ENCODE data around the gene SLC41A3. TPM values are rescaled to one million over a fixed set of nuclear protein-coding genes. Genes with fewer than 3 reads are reported as not detected.
A peak's percentile ranks its signal among the peaks of the same experiment; 100 is the strongest.

The SLC41A3 gene
- total and polyA plus RNA-seq, 4 donors: 63.6 to 99.3 (median 85.3) TPM

DNA sequence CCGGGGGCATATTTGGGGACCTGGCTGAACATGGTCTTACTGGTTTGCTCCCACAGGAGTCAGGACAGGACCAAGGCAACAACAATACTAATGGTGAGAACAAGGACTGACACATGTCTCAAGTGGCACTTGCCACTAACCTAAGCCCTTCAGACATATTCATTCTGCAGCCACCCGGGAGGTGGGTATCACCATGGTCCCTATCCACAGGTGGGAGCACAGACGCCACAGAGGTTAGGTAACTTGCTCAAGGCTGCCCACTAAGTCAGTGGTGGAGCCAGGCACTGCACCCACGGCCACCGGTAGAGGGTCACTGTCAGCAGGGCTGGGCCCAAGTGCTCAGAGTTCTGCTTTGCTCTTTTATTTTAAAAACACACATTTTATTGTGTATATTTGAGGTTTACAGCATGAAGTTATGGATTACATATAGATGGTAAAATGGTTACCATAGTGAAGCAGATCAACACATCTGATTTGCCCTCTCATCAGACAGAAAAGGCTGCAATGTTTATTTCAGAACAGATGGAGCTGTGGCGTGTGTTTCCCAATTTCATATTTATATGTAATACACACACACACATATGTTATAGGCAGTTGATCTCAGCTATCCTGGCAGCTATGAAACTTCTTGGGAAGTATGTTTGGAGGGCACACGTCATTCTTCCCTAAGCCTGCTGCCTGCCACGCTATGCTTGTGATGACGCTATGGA is 30.0 kb upstream of the SLC41A3 start:
- Histone ChIP-seq H3K9me3 (ENCODE audit: control insufficient read depth, insufficient read depth, low read length) (no peaks in the 10 kb centered on the region), H3K27me3 (ENCODE audit: control insufficient read depth, insufficient read depth, low read length) (no peaks in the 10 kb centered on the region), H3K27ac (ENCODE audit: low read depth, low read length) (no peak overlapping the region), H3K36me3 (ENCODE audit: control insufficient read depth, insufficient read depth, low read length) (peaks cover 67% of the 10 kb centered on the region), H3K4me3 (ENCODE audit: low read depth, low read length) (no peak overlapping the region), H3K4me1 (ENCODE audit: control insufficient read depth, insufficient read depth, low read length) (no peaks in the 10 kb centered on the region)
- DNase-seq (ENCODE audit: low read depth in 4 of 6, low spot score in 6 of 6): peak in 1 of 6 donors; percentile 85
- 76% methylated on average over 5 of the region's 9 CpGs for WGBS (ENCODE audit: insufficient coverage)

DNA sequence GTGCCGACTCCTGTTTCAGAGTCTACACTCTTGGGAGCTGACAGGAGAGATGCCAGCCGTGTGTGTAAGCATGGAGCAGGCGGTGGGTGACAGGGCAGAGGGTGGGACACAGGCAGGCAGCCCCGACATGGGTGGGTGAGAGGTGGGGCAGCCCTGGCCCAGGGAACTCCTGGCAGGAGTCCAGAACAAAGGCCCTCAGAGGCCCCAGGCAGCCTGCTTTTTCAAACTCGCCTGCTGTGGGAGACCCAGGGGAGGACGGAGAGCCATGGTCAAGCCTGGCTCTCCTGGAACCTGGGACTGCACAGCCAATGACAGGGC is 29.3 kb upstream of the SLC41A3 start:
- H3K4me3 ChIP-seq (ENCODE audit: low read depth, low read length): no peak overlapping the region
- no peak for DNase-seq (ENCODE audit: low read depth in 4 of 6, low spot score in 6 of 6)
- H3K27me3 ChIP-seq (ENCODE audit: control insufficient read depth, insufficient read depth, low read length): no peaks in the 10 kb centered on the region
- H3K9me3 ChIP-seq (ENCODE audit: control insufficient read depth, insufficient read depth, low read length): no peaks in the 10 kb centered on the region
- H3K4me1 ChIP-seq (ENCODE audit: control insufficient read depth, insufficient read depth, low read length): no peaks in the 10 kb centered on the region
- peaks cover 67% of the 10 kb centered on the region for H3K36me3 ChIP-seq (ENCODE audit: control insufficient read depth, insufficient read depth, low read length)
- H3K27ac ChIP-seq (ENCODE audit: low read depth, low read length): no peak overlapping the region
- 83% methylated on average over 6 of the region's 6 CpGs for WGBS (ENCODE audit: insufficient coverage)

DNA sequence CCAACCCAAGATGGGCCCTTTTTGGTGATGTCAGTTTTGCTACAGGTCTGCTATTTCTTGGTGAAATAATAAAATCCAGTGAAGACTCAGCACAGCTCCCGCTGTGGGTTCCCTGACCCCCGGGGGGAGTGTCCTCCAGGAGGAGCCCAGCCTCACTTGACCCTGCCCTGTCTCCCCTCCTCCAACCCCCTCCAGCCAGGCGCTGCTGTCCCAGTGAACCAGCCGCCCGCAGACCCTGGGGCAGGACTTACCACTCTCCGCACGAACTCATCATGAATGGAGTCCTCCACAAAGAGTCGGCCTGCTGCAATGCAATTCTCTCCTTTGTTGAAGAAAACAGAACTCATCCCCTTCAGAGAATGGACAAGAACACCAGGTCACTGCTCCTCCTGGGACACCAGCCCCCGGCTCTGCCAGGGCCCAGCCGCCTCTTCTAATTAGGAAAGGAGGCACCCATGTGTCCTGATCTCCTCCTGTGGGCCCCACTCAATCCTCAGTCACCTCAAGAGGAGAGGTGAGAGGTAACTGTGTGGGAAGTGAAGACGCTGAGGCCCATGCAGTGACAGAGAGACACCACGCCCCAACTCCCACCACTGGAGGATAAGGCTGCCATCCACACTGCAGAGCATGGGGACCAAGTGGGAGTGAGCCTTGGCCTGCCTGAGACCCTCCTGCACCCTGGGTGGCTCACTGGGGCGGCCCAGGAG is 28.8 kb upstream of the SLC41A3 start:
- Histone ChIP-seq H3K9me3 (ENCODE audit: control insufficient read depth, insufficient read depth, low read length) (no peaks in the 10 kb centered on the region), H3K4me3 (ENCODE audit: low read depth, low read length) (no peak overlapping the region), H3K27ac (ENCODE audit: low read depth, low read length) (no peak overlapping the region), H3K36me3 (ENCODE audit: control insufficient read depth, insufficient read depth, low read length) (peaks cover 66% of the 10 kb centered on the region), H3K27me3 (ENCODE audit: control insufficient read depth, insufficient read depth, low read length) (no peaks in the 10 kb centered on the region), H3K4me1 (ENCODE audit: control insufficient read depth, insufficient read depth, low read length) (no peaks in the 10 kb centered on the region)
- 85% methylated on average over 11 of the region's 13 CpGs for WGBS (ENCODE audit: insufficient coverage)
- no peak for DNase-seq (ENCODE audit: low read depth in 4 of 6, low spot score in 6 of 6)

DNA sequence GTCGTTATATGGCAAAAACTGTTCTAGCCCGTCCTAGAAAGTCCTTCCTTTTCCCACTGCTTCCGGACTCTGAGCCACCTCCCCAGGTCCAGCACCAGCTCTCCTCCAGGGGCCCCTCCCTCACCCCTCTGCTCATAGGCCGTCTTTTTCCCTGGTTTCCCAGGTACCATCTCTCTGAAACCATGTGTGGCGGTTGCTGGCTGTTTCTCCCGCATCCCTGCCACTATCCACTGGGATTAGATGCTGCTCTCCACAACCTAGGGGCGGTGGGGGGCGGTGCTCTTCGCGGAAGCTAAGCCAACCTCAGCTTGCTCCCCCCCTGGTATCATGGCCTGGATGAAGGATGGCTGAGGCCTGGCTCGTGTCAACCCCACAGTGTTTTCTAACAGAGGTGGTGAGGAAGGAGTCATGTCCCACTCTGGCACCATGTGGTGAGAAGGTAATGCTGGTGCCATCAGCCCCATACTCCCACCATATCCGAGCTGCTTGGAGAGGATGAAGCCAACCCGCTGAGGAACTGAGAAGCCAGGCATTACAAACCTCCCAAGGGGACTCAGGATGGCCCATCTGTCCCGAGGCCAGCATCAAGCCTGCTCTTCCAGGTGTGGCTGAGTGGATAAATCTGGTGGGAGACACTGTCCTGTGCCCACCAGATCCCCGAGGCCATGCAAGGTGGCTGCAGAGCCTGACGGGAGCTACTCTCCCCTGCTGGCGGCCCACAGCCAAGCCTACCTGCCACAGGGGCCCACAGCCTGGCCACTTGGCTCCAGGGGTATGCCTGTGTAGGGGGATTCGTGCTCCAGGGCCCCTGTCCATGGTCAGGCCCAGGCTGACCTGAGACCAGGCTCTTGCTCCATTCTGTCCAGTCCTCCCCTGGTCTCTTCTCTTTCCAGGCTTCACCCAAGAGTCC is 27.9 kb upstream of the SLC41A3 start:
- DNase-seq (ENCODE audit: low read depth in 4 of 6, low spot score in 6 of 6): no peak
- Histone ChIP-seq H3K36me3 (ENCODE audit: control insufficient read depth, insufficient read depth, low read length) (peaks cover 67% of the 10 kb centered on the region), H3K9me3 (ENCODE audit: control insufficient read depth, insufficient read depth, low read length) (no peaks in the 10 kb centered on the region), H3K27me3 (ENCODE audit: control insufficient read depth, insufficient read depth, low read length) (no peaks in the 10 kb centered on the region), H3K4me3 (ENCODE audit: low read depth, low read length) (no peak overlapping the region), H3K27ac (ENCODE audit: low read depth, low read length) (no peak overlapping the region), H3K4me1 (ENCODE audit: control insufficient read depth, insufficient read depth, low read length) (no peaks in the 10 kb centered on the region)
- WGBS (ENCODE audit: insufficient coverage): 92% methylated on average over 11 of the region's 18 CpGs

DNA sequence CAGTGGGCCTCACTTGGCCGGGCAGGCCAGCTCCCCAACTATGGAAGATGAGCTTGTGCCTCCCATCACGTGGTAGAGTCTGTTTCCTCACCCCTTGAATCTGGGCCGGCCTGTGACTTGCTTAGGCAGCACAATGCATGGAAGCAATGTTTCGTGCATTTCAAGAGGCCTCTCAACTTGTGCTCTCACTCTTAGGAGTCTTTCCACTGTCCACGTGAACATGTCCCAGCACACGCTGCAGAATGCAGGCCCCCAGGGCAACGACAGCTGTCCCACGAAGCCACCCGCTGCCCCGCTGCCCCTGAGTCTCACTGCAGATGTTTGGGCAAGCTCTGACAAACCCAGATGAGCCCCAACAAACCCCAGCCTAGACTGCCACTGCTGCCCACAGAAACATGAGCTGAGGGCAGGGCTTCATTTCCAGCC is 27.2 kb upstream of the SLC41A3 start:
- Histone ChIP-seq H3K36me3 (ENCODE audit: control insufficient read depth, insufficient read depth, low read length) (peaks cover 68% of the 10 kb centered on the region), H3K4me3 (ENCODE audit: low read depth, low read length) (no peak overlapping the region), H3K27me3 (ENCODE audit: control insufficient read depth, insufficient read depth, low read length) (no peaks in the 10 kb centered on the region), H3K27ac (ENCODE audit: low read depth, low read length) (no peak overlapping the region), H3K4me1 (ENCODE audit: control insufficient read depth, insufficient read depth, low read length) (no peaks in the 10 kb centered on the region), H3K9me3 (ENCODE audit: control insufficient read depth, insufficient read depth, low read length) (no peaks in the 10 kb centered on the region)
- WGBS (ENCODE audit: insufficient coverage): 86% methylated on average over 10 of the region's 10 CpGs
- no peak for DNase-seq (ENCODE audit: low read depth in 4 of 6, low spot score in 6 of 6)

DNA sequence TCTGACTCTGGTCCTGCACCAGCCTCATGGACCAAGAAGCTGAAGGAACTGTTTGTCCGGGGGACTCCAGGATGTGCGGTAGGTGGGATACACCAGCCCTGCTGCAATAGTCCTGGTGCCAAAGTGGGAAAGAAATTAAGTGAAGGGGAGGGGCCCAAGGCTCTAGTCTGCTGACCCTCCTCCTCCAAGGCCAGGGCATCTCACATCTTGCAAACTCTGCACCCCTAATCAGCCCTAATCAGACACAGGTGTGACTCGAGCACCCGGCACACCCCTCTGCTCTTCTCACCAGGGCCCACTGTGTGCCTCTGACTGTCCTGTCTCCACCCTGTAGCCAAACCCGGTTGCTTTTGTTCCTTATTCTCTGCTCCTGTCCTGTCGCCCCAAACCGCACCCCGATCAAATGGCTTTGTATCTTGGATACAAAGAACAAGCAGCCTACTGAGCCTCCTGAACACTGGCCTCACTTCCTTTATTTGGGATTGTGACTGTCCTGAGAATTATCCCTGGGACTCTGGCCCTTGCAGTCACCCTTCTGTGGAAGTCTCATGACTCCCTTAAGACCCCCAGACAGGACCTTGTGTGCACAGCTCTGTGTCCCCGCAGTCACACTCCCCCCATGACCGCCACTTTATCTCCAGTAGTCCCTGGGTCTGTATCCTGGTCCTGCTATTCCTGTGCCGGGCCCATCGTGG is 26.7 kb upstream of the SLC41A3 start:
- Histone ChIP-seq H3K9me3 (ENCODE audit: control insufficient read depth, insufficient read depth, low read length) (no peaks in the 10 kb centered on the region), H3K27me3 (ENCODE audit: control insufficient read depth, insufficient read depth, low read length) (no peaks in the 10 kb centered on the region), H3K27ac (ENCODE audit: low read depth, low read length) (no peak overlapping the region), H3K4me1 (ENCODE audit: control insufficient read depth, insufficient read depth, low read length) (no peaks in the 10 kb centered on the region), H3K36me3 (ENCODE audit: control insufficient read depth, insufficient read depth, low read length) (peaks cover 73% of the 10 kb centered on the region), H3K4me3 (ENCODE audit: low read depth, low read length) (no peak overlapping the region)
- WGBS (ENCODE audit: insufficient coverage): 76% methylated on average over 12 of the region's 12 CpGs
- DNase-seq (ENCODE audit: low read depth in 4 of 6, low spot score in 6 of 6): no peak

DNA sequence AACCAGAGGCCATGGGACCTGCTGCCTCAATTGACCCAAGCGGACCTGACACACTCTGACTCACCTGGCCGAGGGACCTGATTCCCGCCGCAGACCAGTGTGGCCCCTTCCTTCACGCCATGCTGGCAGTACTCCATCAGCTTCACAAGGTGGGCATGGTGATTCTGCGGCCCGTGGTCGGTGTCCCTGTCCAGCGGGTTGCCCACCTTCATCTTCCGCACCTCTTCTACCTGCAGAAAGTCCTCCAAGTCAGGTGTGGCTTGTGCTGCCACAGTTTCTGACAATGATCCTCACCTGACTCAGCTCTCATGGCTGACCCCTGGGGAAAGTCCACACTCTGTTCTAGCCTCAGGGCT is 25.9 kb upstream of the SLC41A3 start:
- no peak for DNase-seq (ENCODE audit: low read depth in 4 of 6, low spot score in 6 of 6)
- Histone ChIP-seq H3K4me1 (ENCODE audit: control insufficient read depth, insufficient read depth, low read length) (no peaks in the 10 kb centered on the region), H3K36me3 (ENCODE audit: control insufficient read depth, insufficient read depth, low read length) (peaks cover 74% of the 10 kb centered on the region), H3K9me3 (ENCODE audit: control insufficient read depth, insufficient read depth, low read length) (no peaks in the 10 kb centered on the region), H3K4me3 (ENCODE audit: low read depth, low read length) (no peak overlapping the region), H3K27me3 (ENCODE audit: control insufficient read depth, insufficient read depth, low read length) (no peaks in the 10 kb centered on the region), H3K27ac (ENCODE audit: low read depth, low read length) (no peak overlapping the region)
- WGBS (ENCODE audit: insufficient coverage): 96% methylated on average over 10 of the region's 10 CpGs

DNA sequence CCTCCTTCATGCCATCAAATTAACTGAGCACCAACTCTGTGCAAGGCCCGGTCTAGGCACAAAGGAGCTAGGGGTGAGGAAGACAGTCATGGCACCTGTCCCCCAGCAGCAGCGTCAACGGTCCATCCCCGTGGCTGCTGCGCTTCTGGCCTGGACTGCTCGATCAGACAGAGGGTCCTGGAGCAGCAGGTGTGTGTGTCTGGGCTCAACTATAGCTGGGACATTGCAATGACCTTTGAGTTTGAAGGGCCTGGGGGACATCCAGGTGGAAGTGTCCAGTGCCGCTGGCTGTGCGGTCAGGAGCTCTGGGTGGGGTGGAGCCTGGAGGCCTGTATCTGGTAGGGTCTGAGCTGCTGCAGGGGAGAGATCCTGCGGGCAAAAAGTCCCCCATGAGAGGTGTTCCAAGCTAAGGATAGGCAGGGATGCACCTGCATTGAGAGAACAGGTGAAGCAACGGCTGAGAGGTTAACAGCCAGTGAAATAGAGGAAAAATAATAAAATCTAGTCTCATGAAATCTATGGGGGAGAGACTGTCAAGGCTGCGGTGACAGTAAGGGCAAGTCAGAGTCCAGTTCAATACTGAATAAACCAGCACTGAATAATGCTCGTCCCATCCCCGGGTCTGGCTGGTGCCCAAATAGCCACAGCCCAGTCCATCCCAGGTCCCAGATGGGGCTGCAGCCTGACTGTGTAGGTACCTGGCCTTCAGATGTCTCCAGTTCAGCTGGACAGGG is 25.4 kb upstream of the SLC41A3 start:
- no peak for DNase-seq (ENCODE audit: low read depth in 4 of 6, low spot score in 6 of 6)
- H3K4me3 ChIP-seq (ENCODE audit: low read depth, low read length): no peak overlapping the region
- peaks cover 74% of the 10 kb centered on the region for H3K36me3 ChIP-seq (ENCODE audit: control insufficient read depth, insufficient read depth, low read length)
- H3K4me1 ChIP-seq (ENCODE audit: control insufficient read depth, insufficient read depth, low read length): no peaks in the 10 kb centered on the region
- no peak overlapping the region for H3K27ac ChIP-seq (ENCODE audit: low read depth, low read length)
- 90% methylated on average over 11 of the region's 13 CpGs for WGBS (ENCODE audit: insufficient coverage)
- H3K9me3 ChIP-seq (ENCODE audit: control insufficient read depth, insufficient read depth, low read length): no peaks in the 10 kb centered on the region
- H3K27me3 ChIP-seq (ENCODE audit: control insufficient read depth, insufficient read depth, low read length): no peaks in the 10 kb centered on the region

DNA sequence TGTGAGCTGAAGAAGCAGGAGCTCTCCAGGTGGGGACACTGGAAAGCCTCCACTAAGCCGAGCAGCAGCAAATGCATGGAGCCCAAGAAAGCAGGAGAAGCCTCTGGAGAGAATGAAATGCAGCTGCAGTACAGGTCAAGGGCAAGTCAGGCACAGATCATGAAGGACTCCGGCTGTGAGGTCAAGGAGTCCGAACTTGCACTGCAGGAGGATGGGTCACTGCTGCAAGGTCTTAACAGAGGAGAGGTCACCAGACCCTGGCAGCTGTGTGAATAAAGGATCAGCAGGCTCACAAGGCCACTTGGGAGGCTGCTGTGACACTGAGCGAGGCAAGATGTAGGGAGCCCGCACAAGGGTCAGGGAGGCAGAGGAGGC is 24.7 kb upstream of the SLC41A3 start:
- Histone ChIP-seq H3K9me3 (ENCODE audit: control insufficient read depth, insufficient read depth, low read length) (no peaks in the 10 kb centered on the region), H3K4me3 (ENCODE audit: low read depth, low read length) (no peak overlapping the region), H3K36me3 (ENCODE audit: control insufficient read depth, insufficient read depth, low read length) (peaks cover 79% of the 10 kb centered on the region), H3K4me1 (ENCODE audit: control insufficient read depth, insufficient read depth, low read length) (no peaks in the 10 kb centered on the region), H3K27ac (ENCODE audit: low read depth, low read length) (no peak overlapping the region), H3K27me3 (ENCODE audit: control insufficient read depth, insufficient read depth, low read length) (no peaks in the 10 kb centered on the region)
- 47% methylated on average over 5 of the region's 5 CpGs for WGBS (ENCODE audit: insufficient coverage)
- DNase-seq (ENCODE audit: low read depth in 4 of 6, low spot score in 6 of 6): no peak
